K562 (cell line): ENCODE results near the gene CCDC148. TPM values are rescaled to one million over a fixed set of nuclear protein-coding genes. Genes with fewer than 3 reads are reported as not detected.

Source experiments
- ATAC-seq: fragments of 200-7000 bp; cut with Tn5 transposase; 3 replicates; pipeline ENCODE4 v1.9.1; 2020; ENCODE audit warnings: moderate library complexity
- BruUV-seq: library from RNA; stranded (reverse); fragments of 400-500 nt; replicated peaks from 2 replicates; lab custom pipeline; 2021; lab: Mats Ljungman, UMichigan
- CTCF ChIA-PET: fragments of 300-600 bp; formaldehyde crosslinking; extraction: SDS; loops from one replicate; lab custom pipeline; 2021; ENCODE audit warnings: low intra/inter-chr PET ratio; lab: Yijun Ruan, JAX
- POLR2A ChIA-PET: fragments of 300-600, 350-650 bp; sonication (Branson Sonifier 250); formaldehyde crosslinking; extraction: SDS; loops from one replicate; lab custom pipeline; 2021; ENCODE audit warnings: antibody characterized with exemption, inconsistent platforms; lab: Yijun Ruan, JAX
- DNase-seq, 4 experiments: peaks; one replicate each; pipeline versions ENCODE4 v3.0.0 to v3.0.0-alpha.2; 2011 to 2018; ENCODE audit warnings: low spot score in 3 of 4, mixed read lengths in 3 of 4; ENCODE audit errors: extremely low read depth in 1 of 4
- FAIRE-seq: peaks from 2 replicates; lab custom pipeline; 2011; peaks lifted over from hg19 to GRCh38; lab: Jason Lieb, UNC
- H2AFZ ChIP-seq: 2 replicates; pipeline ENCODE4 v1.6.0; 2011; ENCODE audit warnings: low read depth, low read length, control low read depth, inconsistent platforms
- H3K27ac ChIP-seq: fragments of 200-600 bp; 3 replicates; pipeline ENCODE4 v1.8.0; 2011; ENCODE audit warnings: low read depth, mild to moderate bottlenecking, control low read depth, inconsistent platforms, low read length, moderate library complexity, mixed read lengths; ENCODE audit errors: extremely low read depth
- H3K27me3 ChIP-seq, 2 experiments: fragments of 300-600 bp in 1 of 2; 2 replicates in 1 of 2; 3 replicates in 1 of 2; pipeline versions ENCODE4 v1.6.0 to v1.8.0; 2011; ENCODE audit warnings: inconsistent platforms in 2 of 2, low read length in 2 of 2, mild to moderate bottlenecking in 1 of 2, mixed read lengths in 1 of 2, moderate library complexity in 1 of 2; ENCODE audit not compliant: control insufficient read depth in 2 of 2, insufficient read depth in 2 of 2
- H3K36me3 ChIP-seq: fragments of 300-600 bp; 3 replicates; pipeline ENCODE4 v1.8.0; 2011; ENCODE audit warnings: mild to moderate bottlenecking, low read length, inconsistent platforms; ENCODE audit not compliant: control insufficient read depth, insufficient read depth
- H3K4me1 ChIP-seq, 2 experiments: fragments of 200-600 bp in 1 of 2; replicated peaks in 1 of 2; 2 replicates in 1 of 2; 3 replicates in 1 of 2; pipeline versions ENCODE4 v1.5.1 to v1.8.0; 2011; ENCODE audit warnings: inconsistent platforms in 2 of 2, low read length in 2 of 2, mild to moderate bottlenecking in 1 of 2, mixed read lengths in 1 of 2, moderate library complexity in 1 of 2; ENCODE audit not compliant: control insufficient read depth in 2 of 2, insufficient read depth in 2 of 2
- H3K4me2 ChIP-seq: 2 replicates; pipeline ENCODE4 v1.6.1; 2011; ENCODE audit warnings: low read length, control low read depth, inconsistent platforms, mixed read lengths; ENCODE audit not compliant: insufficient read depth
- H3K4me3 ChIP-seq: fragments of 200-600 bp; sonication (generic), shearing (Covaris generic); 2 replicates; pipeline ENCODE4 v1.5.1; 2016; ENCODE audit warnings: control low read depth, inconsistent platforms
- H3K79me2 ChIP-seq: fragments of 200-600 bp; 3 replicates; pipeline ENCODE4 v1.8.0; 2011; ENCODE audit warnings: low read length, inconsistent platforms; ENCODE audit not compliant: control insufficient read depth, insufficient read depth
- H3K9ac ChIP-seq, 2 experiments: 2 replicates each; pipeline versions ENCODE4 v1.6.0 to v1.6.1; 2011; ENCODE audit warnings: low read depth in 2 of 2, low read length in 2 of 2, control low read depth in 1 of 2, inconsistent platforms in 1 of 2, mild to moderate bottlenecking in 1 of 2, mixed read lengths in 1 of 2; ENCODE audit not compliant: insufficient read depth in 1 of 2
- H3K9me1 ChIP-seq: one replicate; pipeline ENCODE4 v1.6.0; 2011; ENCODE audit warnings: inconsistent platforms, mild to moderate bottlenecking, low read length, moderate library complexity; ENCODE audit not compliant: control insufficient read depth, insufficient read depth
- H3K9me3 ChIP-seq: replicated peaks from 2 replicates; pipeline ENCODE4 v1.5.1; 2011; ENCODE audit warnings: low read depth, low read length, inconsistent platforms; ENCODE audit not compliant: control insufficient read depth, insufficient read depth
- H4K20me1 ChIP-seq: replicated peaks from 2 replicates; pipeline ENCODE4 v1.6.1; 2011; ENCODE audit warnings: low read length, inconsistent platforms, mixed read lengths; ENCODE audit not compliant: control insufficient read depth, insufficient read depth
- CAMTA2 ChIP-seq: fragments of 250-450 bp; sonication (Bioruptor Pico); conservative IDR thresholded peaks from 2 replicates; pipeline ENCODE4 v1.5.1; 2022
- CBFA2T3 ChIP-seq: fragments of 450-650 bp; IDR thresholded peaks from 2 replicates; pipeline ENCODE4 v1.6.1; 2017
- CC2D1A ChIP-seq: fragments of 450-650 bp; IDR thresholded peaks from 2 replicates; pipeline ENCODE4 v1.6.1; 2017; ENCODE audit warnings: mild to moderate bottlenecking
- ETV1 ChIP-seq: fragments of 450-650 bp; conservative IDR thresholded peaks from 2 replicates; pipeline ENCODE4 v1.6.1; 2016; ENCODE audit warnings: missing genetic modification characterization, control low read depth, low read depth, missing compliant biosample characterization
- HES1 ChIP-seq: fragments of 450-650 bp; IDR thresholded peaks from 2 replicates; pipeline ENCODE4 v1.6.1; 2016; ENCODE audit warnings: low read depth, mild to moderate bottlenecking, moderate library complexity
- MAFK ChIP-seq: IDR thresholded peaks from 2 replicates; pipeline ENCODE4 v1.6.1; 2011; ENCODE audit warnings: low read length, improper control_type of control experiment
- MTF1 ChIP-seq: fragments of 250-450 bp; sonication (Bioruptor Pico); IDR thresholded peaks from 2 replicates; pipeline ENCODE4 v1.9.0; 2021; ENCODE audit warnings: moderate library complexity, mild to moderate bottlenecking, inconsistent platforms, borderline replicate concordance
- PML ChIP-seq: IDR thresholded peaks from 2 replicates; pipeline ENCODE4 v1.6.1; 2012; ENCODE audit warnings: low read length, inconsistent platforms
- POU5F1 ChIP-seq: fragments of 150-350 bp; IDR thresholded peaks from 2 replicates; pipeline ENCODE4 v1.6.1; 2014; ENCODE audit warnings: borderline replicate concordance, low read length, low read depth, mild to moderate bottlenecking; ENCODE audit not compliant: partially characterized antibody
- SMARCA4 ChIP-seq: fragments of 450-650 bp; IDR thresholded peaks from 2 replicates; pipeline ENCODE4 v1.6.1; 2016
- ZNF778 ChIP-seq: fragments of 450-650 bp; formaldehyde crosslinking; IDR thresholded peaks from 2 replicates; pipeline ENCODE4 v1.4.0; 2020; ENCODE audit warnings: mild to moderate bottlenecking, moderate library complexity
- ZNF780A ChIP-seq: fragments of 250-450 bp; sonication (Bioruptor Pico); IDR thresholded peaks from 2 replicates; pipeline ENCODE4 v1.5.0; 2021; ENCODE audit warnings: mild to moderate bottlenecking
- ZSCAN29 ChIP-seq: fragments of 450-650 bp; IDR thresholded peaks from 2 replicates; pipeline ENCODE4 v1.6.1; 2017
- in situ Hi-C: fragments of 300-500 bp; cut with MboI; formaldehyde crosslinking; loops from 4 replicates; pipeline ENCODE4 v1.15.0; 2018; ENCODE audit warnings: inconsistent platforms, mixed read lengths
- intact Hi-C: fragments of 100-400 bp; cut with micrococcal nuclease; formaldehyde crosslinking; loops from 2 replicates; pipeline ENCODE4 v1.14.2; 2022
- polyA plus RNA-seq, 8 experiments: library from polyadenylated mRNA; depleted of rRNA in 4 of 8; stranded (reverse) in 5 of 8; unstranded in 3 of 8; fragments of >200 nt; fragmentation: Nextera tagmentation in 2 of 8; fragmentation: Illumina TruSeq in 1 of 8; extraction: Ambion mirVana in 2 of 8; extraction: Trizol in 1 of 8; gene quantifications; 2 replicates each; pipeline versions ENCODE4 v1.2.1 to v1.2.3, GENCODE V29; 2011 to 2014; ENCODE audit warnings: inconsistent platforms in 1 of 8, missing spikeins in 1 of 8
- total RNA-seq, 7 experiments: library from RNA; depleted of rRNA in 6 of 7; stranded (reverse); fragments of >200 nt in 6 of 7; fragmentation: Illumina TruSeq in 2 of 7; extraction: Trizol in 2 of 7; gene quantifications; 2 replicates each; pipeline versions ENCODE4 v1.2.1 to v1.2.3, GENCODE V29; 2011 to 2021; ENCODE audit warnings: low replicate concordance in 1 of 7
- TF ChIP-seq, protein P1 (sequence below): fragments of 250-450 bp; sonication (Bioruptor Pico); IDR thresholded peaks from 2 replicates; pipeline ENCODE4 v1.4.0; 2020; ENCODE audit warnings: borderline replicate concordance
- TF ChIP-seq, protein P2 (sequence below), 2 experiments: fragments of 250-450 bp in 1 of 2; fragments of 450-650 bp in 1 of 2; sonication (Bioruptor Pico) in 1 of 2; IDR thresholded peaks; 2 replicates each; pipeline versions ENCODE4 v1.6.1 to v1.8.0; 2016 to 2021; ENCODE audit warnings: mild to moderate bottlenecking in 2 of 2, moderate library complexity in 2 of 2, missing compliant biosample characterization in 1 of 2, missing genetic modification characterization in 1 of 2
- TF ChIP-seq, protein P3 (sequence below): fragments of 450-650 bp; IDR thresholded peaks from 2 replicates; pipeline ENCODE4 v1.6.1; 2017; ENCODE audit warnings: mild to moderate bottlenecking, moderate library complexity

CCDC148 gene
- total and polyA plus RNA-seq, 9 of the 15 experiments (the other 6 are each of a cell fraction or from before 2014, with no cell fraction given) = 0.10 to 1.4 (median 0.65) TPM

GRCh38 chr2:158498043-158498748 lies 41.6 kb upstream of the CCDC148 start:
- Histone ChIP-seq H3K27ac (no peak overlapping the region), H2AFZ (no peak overlapping the region), H3K27me3 (no peaks in the 10 kb centered on the region), H3K4me2 (no peak overlapping the region), H3K9ac (no peak overlapping the region; a peak in 1 of 4 replicates), H3K79me2 (peaks cover 75% of the 10 kb centered on the region), H3K9me3 (no peaks in the 10 kb centered on the region), H4K20me1 (peaks cover 4% of the 10 kb centered on the region), H3K9me1 (peaks cover 6% of the 10 kb centered on the region), H3K4me3 (no peak overlapping the region), H3K4me1 (peaks cover 5 to 14% of the 10 kb centered on the region in 2 experiments; a peak in 4 of 5 replicates), H3K36me3 (peaks cover 4% of the 10 kb centered on the region; the same call in 2 of the 3 replicates)
- no peak for TF ChIP-seq CAMTA2 (CRISPR knock-in tag)
- TF ChIP-seq, protein P1, sequence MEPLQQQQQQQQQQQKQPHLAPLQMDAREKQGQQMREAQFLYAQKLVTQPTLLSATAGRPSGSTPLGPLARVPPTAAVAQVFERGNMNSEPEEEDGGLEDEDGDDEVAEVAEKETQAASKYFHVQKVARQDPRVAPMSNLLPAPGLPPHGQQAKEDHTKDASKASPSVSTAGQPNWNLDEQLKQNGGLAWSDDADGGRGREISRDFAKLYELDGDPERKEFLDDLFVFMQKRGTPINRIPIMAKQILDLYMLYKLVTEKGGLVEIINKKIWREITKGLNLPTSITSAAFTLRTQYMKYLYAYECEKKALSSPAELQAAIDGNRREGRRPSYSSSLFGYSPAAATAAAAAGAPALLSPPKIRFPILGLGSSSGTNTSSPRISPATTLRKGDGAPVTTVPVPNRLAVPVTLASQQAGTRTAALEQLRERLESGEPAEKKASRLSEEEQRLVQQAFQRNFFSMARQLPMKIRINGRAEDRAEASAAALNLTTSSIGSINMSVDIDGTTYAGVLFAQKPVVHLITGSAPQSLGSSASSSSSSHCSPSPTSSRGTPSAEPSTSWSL (CRISPR knock-in tag) = no peak
- TF ChIP-seq, protein P2, sequence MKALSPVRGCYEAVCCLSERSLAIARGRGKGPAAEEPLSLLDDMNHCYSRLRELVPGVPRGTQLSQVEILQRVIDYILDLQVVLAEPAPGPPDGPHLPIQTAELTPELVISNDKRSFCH (CRISPR knock-in tag; IDR thresholded peaks at IDR 0.05) = no peak
- TF ChIP-seq, protein P2 (tag; IDR thresholded peaks at IDR 0.05) = no peak
- no peak for TF ChIP-seq MTF1 (CRISPR knock-in tag)
- no peak for TF ChIP-seq CBFA2T3
- no peak for TF ChIP-seq ZNF780A (CRISPR knock-in tag)
- no peak for TF ChIP-seq HES1
- TF ChIP-seq, protein P3, sequence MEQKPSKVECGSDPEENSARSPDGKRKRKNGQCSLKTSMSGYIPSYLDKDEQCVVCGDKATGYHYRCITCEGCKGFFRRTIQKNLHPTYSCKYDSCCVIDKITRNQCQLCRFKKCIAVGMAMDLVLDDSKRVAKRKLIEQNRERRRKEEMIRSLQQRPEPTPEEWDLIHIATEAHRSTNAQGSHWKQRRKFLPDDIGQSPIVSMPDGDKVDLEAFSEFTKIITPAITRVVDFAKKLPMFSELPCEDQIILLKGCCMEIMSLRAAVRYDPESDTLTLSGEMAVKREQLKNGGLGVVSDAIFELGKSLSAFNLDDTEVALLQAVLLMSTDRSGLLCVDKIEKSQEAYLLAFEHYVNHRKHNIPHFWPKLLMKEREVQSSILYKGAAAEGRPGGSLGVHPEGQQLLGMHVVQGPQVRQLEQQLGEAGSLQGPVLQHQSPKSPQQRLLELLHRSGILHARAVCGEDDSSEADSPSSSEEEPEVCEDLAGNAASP = no peak
- no peak for TF ChIP-seq MAFK
- no peak for TF ChIP-seq SMARCA4
- no peak for TF ChIP-seq ZSCAN29
- TF ChIP-seq ZNF778 (CRISPR knock-in tag) = no peak
- no peak for TF ChIP-seq PML
- no peak for TF ChIP-seq ETV1 (tag)
- no peak for TF ChIP-seq CC2D1A
- no peak for TF ChIP-seq POU5F1
- in situ Hi-C loops (no loop called here), intact Hi-C loops (no loop called here)
- ATAC-seq (peak; percentile 13; the same call in 2 of the 3 replicates), DNase-seq (no peak), FAIRE-seq (no peak)
- BruUV-seq = no TSS peak
- ChIA-PET CTCF (no interaction called here), POLR2A (interaction anchor here (1.4 to 2.2 kb wide), 2 partner anchors 7 to 15 kb away, joined by 4 to 5 read pairs; no protein-coding TSS in a partner anchor)
